ENCODE data around the gene TEX35.
"Not testable (repeated sequence)": the region's sequence is repeated elsewhere in the genome, so short reads cannot be mapped to it uniquely, and the experiment has no call there.

TEX35 gene

GRCh38 chr1:178544531-178544930 is 31.6 kb downstream of the TEX35 start:
- no peak for DNase-seq

GRCh38 chr1:178548108-178548507 is 35.2 kb downstream of the TEX35 start:
- DNase-seq, result no peak

GRCh38 chr1:178551307-178551706 is 38.4 kb downstream of the TEX35 start:
- no peak for DNase-seq

GRCh38 chr1:178551940-178552339 is 39.0 kb downstream of the TEX35 start:
- no peak for DNase-seq

GRCh38 chr1:178552856-178553255 is 39.9 kb downstream of the TEX35 start:
- no peak for DNase-seq

- DNase-seq, result not testable (repeated sequence)
Measured at GRCh38 chr1:178554351-178554750, 41.4 kb downstream of the TEX35 start.

- not testable (repeated sequence) for DNase-seq
Measured at GRCh38 chr1:178555613-178556012, 42.7 kb downstream of the TEX35 start.

GRCh38 chr1:178558816-178559215 is 45.9 kb downstream of the TEX35 start:
- not testable (repeated sequence) for DNase-seq

- no peak for DNase-seq
Measured at GRCh38 chr1:178560871-178561376, 48.0 kb downstream of the TEX35 start.

- DNase-seq, result no peak
Measured at GRCh38 chr1:178563099-178563820, 50.4 kb downstream of the TEX35 start.

GRCh38 chr1:178564086-178564782 is 51.3 kb downstream of the TEX35 start:
- DNase-seq, result no peak

GRCh38 chr1:178564783-178565180 is 51.9 kb downstream of the TEX35 start:
- no peak for DNase-seq

- no peak for DNase-seq
Measured at GRCh38 chr1:178565586-178565985, 52.7 kb downstream of the TEX35 start.

GRCh38 chr1:178566187-178566586 is 53.3 kb downstream of the TEX35 start:
- no peak for DNase-seq

GRCh38 chr1:178571807-178572206 is 58.9 kb downstream of the TEX35 start:
- no peak for DNase-seq
